RWPE2 (cell line): ENCODE results near the gene AFAP1L2.

Experiments
- ATAC-seq: fragments of 200-7000 bp; cut with Tn5 transposase; 3 replicates; pipeline ENCODE4 v1.9.1; 2021; ENCODE audit warnings: low read depth
- DNase-seq: peaks from one replicate; pipeline ENCODE4 v3.0.0-alpha.2; 2020; ENCODE audit warnings: low spot score
- H3K27ac ChIP-seq: fragments of 450-650 bp; 2 replicates; pipeline ENCODE4 v1.5.1; 2017; ENCODE audit warnings: mild to moderate bottlenecking; ENCODE audit not compliant: poor library complexity, severe bottlenecking
- H3K27me3 ChIP-seq: fragments of 250-450 bp; sonication (Bioruptor Pico); 2 replicates; pipeline ENCODE4 v1.5.1; 2021; ENCODE audit warnings: mild to moderate bottlenecking, moderate library complexity; ENCODE audit not compliant: insufficient read depth, poor library complexity, severe bottlenecking
- H3K36me3 ChIP-seq: fragments of 250-450 bp; sonication (Bioruptor Pico); 2 replicates; pipeline ENCODE4 v1.5.1; 2020; ENCODE audit warnings: low read depth, mild to moderate bottlenecking, moderate library complexity
- H3K4me1 ChIP-seq: fragments of 250-450 bp; sonication (Bioruptor Pico); 2 replicates; pipeline ENCODE4 v1.5.1; 2021; ENCODE audit warnings: mild to moderate bottlenecking, moderate library complexity; ENCODE audit not compliant: insufficient read depth, poor library complexity, severe bottlenecking
- H3K4me3 ChIP-seq: fragments of 250-450 bp; sonication (Bioruptor Pico); 2 replicates; pipeline ENCODE4 v1.5.1; 2021; ENCODE audit warnings: mild to moderate bottlenecking, moderate library complexity; ENCODE audit not compliant: severe bottlenecking
- H3K9me3 ChIP-seq: fragments of 250-450 bp; sonication (Bioruptor Pico); 2 replicates; pipeline ENCODE4 v1.5.1; 2021; ENCODE audit warnings: mild to moderate bottlenecking, moderate library complexity; ENCODE audit not compliant: severe bottlenecking
- TF ChIP-seq, protein P1 (sequence below): fragments of 450-650 bp; IDR thresholded peaks from one replicate; pipeline ENCODE4 v1.5.1; 2017; ENCODE audit warnings: mild to moderate bottlenecking, moderate library complexity; ENCODE audit not compliant: poor library complexity, severe bottlenecking

Gene AFAP1L2

DNA sequence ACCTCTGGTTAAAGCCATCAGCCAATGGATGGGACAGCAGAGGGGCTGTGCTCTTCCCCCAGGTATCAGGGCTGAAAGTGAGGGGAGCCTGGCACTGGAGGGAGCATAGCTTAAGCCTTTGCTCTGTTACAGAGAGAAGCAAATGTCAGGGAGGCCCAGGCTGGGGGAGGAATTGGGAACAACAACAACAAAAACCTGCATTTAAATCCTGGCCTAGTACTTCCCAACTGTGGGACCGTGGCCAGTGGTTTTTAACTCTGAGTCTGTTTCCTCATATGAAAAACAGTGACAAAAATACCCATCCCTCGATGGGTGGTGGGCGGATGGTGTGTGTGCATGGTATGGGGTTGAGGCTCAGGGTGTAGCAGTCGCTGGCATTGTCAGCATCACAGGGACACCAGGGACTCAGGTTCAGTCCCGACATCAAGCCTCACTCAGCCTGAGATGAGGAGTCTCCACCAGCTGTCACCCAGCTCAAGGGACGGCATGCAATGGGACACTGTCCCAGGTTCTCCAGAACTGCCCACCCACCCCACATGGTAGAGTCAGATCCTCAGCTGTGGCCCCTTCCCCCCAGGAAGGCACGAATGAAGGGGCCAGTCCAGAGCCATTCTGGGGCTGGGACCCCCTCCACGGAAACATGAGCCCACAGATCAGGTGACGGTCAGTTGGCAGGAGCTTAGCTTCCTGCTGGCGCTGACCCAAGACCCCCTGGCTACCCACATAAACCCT, 74.5 kb downstream of the AFAP1L2 start:
- peaks cover 3% of the 10 kb centered on the region for H3K4me1 ChIP-seq
- no peaks in the 10 kb centered on the region for H3K9me3 ChIP-seq
- no peaks in the 10 kb centered on the region for H3K27me3 ChIP-seq
- DNase-seq (no peak), ATAC-seq (no peak)
- TF ChIP-seq, protein P1, sequence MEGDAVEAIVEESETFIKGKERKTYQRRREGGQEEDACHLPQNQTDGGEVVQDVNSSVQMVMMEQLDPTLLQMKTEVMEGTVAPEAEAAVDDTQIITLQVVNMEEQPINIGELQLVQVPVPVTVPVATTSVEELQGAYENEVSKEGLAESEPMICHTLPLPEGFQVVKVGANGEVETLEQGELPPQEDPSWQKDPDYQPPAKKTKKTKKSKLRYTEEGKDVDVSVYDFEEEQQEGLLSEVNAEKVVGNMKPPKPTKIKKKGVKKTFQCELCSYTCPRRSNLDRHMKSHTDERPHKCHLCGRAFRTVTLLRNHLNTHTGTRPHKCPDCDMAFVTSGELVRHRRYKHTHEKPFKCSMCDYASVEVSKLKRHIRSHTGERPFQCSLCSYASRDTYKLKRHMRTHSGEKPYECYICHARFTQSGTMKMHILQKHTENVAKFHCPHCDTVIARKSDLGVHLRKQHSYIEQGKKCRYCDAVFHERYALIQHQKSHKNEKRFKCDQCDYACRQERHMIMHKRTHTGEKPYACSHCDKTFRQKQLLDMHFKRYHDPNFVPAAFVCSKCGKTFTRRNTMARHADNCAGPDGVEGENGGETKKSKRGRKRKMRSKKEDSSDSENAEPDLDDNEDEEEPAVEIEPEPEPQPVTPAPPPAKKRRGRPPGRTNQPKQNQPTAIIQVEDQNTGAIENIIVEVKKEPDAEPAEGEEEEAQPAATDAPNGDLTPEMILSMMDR = no peak
- H3K4me3 ChIP-seq = no peak overlapping the region
- no peak overlapping the region for H3K27ac ChIP-seq
- no peaks in the 10 kb centered on the region; the same call in 1 of the 2 replicates for H3K36me3 ChIP-seq

DNA sequence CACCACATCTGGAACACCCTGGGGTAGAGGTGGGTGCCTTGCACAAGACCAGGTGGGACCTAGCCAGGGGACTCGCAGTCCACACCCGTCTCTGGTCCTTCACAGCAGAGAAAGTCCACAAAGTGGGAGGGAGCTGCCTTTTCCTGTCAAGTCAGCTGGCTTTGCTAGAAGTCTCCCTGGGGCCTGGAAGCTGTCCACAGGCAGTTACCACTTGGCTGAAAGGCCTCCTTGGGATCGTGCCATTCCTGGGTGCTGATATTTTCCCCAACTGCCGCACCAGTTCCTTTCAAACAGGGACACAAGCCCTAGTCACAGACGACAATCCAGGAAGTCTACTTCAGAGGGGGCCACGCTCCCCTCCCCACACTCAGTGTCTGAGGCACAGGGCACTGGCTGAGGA, 75.4 kb downstream of the AFAP1L2 start:
- H3K36me3 ChIP-seq = no peaks in the 10 kb centered on the region; the same call in 1 of the 2 replicates
- no peaks in the 10 kb centered on the region for H3K9me3 ChIP-seq
- no peak overlapping the region for H3K27ac ChIP-seq
- ATAC-seq (no peak), DNase-seq (no peak)
- TF ChIP-seq, protein P1 = no peak
- no peaks in the 10 kb centered on the region for H3K27me3 ChIP-seq
- peaks cover 3% of the 10 kb centered on the region for H3K4me1 ChIP-seq
- H3K4me3 ChIP-seq = no peak overlapping the region

DNA sequence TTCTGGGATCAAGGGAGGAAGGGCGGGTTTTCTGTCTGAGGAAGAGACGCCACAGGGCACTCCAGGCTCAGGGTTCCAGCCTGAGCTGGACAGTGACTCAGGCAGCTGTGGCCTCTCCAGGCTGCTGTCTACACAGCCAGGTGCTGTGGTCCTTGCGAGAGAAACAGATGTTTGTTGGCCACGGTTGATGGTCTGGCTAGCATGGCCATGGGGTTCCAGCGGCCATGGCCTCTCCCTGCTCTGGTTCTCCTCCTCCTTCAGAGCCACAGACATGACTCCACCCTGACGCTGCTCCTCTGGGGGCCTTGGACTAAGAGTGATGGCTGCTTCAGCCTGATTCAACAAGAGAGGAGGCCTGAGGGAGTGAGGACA, 75.9 kb downstream of the AFAP1L2 start:
- no peak for DNase-seq

DNA sequence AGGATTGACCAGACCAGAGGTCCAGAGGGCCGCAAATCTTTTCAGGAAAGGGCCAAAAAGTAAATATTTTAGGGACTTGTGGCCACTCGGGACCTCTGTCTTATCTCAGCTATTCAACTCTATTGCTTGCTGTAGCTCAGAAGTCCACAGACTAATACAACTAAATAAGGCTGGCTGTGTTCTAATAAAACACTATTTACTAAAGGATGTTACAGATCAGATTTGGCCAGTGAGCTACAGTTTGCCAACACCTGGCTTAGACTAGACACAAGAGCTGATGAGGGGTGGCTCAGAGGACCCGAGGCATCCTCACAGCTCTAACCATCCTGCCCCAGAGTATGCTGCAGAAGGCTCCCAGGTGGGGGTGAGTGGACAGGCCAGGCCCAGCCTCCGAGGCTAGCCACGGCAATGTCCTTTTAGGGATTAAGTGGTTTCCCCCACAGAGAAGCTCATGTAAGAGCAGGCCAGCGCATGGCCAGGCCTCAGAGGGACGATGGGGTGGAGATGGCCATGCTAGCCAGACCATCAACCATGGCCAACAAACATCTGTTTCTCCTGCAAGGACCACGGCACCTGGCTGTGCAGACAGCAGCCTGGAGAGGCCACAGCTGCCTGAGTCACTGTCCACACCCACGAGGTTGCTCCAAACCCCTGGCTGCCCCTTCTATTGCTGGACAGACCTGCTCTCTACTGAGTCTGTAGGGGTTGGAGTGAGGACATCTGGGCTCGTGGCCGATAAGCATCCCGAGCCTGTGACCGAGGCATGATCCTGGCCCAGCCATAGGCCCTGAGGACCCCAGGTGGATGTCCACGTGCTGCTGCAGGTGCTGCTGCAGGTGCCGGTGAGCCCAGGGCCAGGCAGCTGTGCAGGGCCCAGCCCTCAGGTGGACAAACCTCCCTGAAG, 76.5 kb downstream of the AFAP1L2 start:
- Histone ChIP-seq H3K9me3 (no peaks in the 10 kb centered on the region), H3K4me1 (peaks cover 3% of the 10 kb centered on the region), H3K27me3 (no peaks in the 10 kb centered on the region), H3K27ac (no peak overlapping the region), H3K36me3 (no peaks in the 10 kb centered on the region; the same call in 1 of the 2 replicates), H3K4me3 (no peak overlapping the region)
- DNase-seq (no peak), ATAC-seq (no peak)
- TF ChIP-seq, protein P1 = no peak

More for the DNA sequence above, 75.9 kb downstream of the AFAP1L2 start:
- Histone ChIP-seq H3K9me3 (no peaks in the 10 kb centered on the region), H3K4me1 (peaks cover 3% of the 10 kb centered on the region), H3K27ac (no peak overlapping the region), H3K4me3 (no peak overlapping the region), H3K27me3 (no peaks in the 10 kb centered on the region), H3K36me3 (no peaks in the 10 kb centered on the region; the same call in 1 of the 2 replicates)
- TF ChIP-seq, protein P1 = no peak
- no peak for ATAC-seq
